NCI-H1048 (cell line): ENCODE data around the gene MRPS18B.
A peak's percentile ranks its signal among the peaks of the same experiment; 100 is the strongest.

ENCODE experiments used
- DNase-seq: peaks from one replicate; lab custom pipeline; 2025; lab: John Stamatoyannopoulos, UW

MRPS18B gene

DNA sequence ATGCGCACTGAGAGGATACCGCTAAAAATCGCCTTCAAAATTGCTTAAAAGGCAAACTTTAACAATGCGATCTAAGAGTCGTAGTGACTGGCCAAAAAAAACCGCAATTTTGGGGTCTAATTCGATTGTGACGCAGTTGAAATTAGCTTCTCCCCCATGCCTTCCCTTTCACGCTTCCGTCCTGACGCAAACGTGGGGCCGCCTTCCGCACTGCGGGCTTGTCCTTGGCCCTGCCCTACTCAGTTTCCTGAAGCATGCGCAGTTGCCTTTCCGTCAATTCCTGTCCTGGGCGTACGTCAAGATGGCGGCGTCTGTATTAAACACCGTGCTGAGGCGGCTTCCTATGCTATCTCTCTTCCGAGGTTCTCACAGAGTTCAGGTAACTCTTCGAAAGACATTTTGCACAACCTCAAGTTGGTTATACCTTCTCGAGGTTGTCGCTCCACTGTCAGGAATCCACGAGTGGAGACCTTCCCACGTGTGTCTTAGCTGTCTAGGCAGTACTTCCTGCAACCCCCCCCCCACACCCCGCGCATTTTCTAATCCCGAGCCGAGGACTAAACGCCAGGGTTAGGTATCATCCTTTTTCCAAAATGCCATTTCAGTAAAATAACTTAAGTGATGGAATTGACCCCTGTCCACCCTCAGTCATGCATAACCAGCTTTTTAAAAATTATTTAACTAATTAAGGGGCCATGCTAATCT lies at the start of gene MRPS18B:
MRPS18B (plus strand) TSS at position 276 of the 705 bp plus-strand sequence; CDS start at position 302, 26 bp downstream.
- peak; percentile 92 for DNase-seq

DNA sequence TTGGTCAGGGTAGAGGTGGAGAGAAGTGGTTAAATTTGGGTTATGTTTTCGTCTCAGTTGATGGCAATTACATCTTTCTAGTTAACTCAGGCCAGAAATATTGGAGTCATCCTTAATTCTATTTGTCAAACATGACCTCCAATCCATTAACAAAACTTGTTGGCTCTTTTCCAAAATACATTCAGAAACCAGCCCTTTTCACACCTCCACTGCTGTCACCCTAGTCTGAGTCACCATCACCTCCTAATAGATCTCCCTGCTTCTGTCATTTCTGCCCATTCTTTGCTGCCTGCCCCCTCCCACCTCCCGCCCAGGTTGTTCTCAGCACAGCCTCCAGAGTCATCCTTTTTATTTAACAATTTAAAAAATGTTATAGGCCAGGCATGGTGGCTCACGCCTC lies 49.4 kb upstream of the MRPS18B start:
- DNase-seq: no peak

DNA sequence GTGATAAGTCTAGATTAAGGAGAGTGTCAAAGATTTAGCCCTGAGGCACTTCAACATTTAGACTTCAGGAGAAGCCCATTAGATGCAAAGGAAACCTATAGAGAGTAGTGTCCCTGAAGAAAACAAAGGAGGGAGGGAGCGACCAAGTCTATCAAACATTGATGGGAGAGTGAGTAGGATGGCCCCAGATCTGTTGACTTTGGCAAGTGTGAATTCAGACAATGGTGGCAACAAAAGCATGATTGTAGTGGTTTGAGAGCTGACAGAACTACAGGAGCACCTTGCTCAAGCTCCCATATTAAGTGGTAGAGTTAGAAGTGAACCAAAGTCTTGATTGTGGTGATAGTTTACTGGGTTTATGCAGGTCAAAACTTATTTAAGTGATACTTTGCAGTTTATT lies 47.4 kb upstream of the MRPS18B start:
- no peak for DNase-seq

DNA sequence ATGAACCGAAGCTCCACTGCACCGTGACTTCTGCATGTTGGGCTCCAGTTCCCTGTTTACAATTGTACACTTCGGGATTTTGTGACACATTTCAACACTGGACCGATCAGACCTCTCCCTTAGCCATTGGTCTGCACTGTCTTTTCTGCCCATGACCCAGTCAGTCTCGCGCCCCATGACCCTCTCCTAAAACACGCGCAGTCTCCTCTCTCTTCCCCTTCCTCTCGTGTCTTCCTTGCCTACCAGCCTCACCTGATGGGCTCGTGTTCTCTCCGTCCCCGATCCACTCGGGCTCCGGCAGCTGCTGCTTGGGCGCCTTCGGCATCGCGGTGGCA lies 46.9 kb upstream of the MRPS18B start:
- no peak for DNase-seq

DNA sequence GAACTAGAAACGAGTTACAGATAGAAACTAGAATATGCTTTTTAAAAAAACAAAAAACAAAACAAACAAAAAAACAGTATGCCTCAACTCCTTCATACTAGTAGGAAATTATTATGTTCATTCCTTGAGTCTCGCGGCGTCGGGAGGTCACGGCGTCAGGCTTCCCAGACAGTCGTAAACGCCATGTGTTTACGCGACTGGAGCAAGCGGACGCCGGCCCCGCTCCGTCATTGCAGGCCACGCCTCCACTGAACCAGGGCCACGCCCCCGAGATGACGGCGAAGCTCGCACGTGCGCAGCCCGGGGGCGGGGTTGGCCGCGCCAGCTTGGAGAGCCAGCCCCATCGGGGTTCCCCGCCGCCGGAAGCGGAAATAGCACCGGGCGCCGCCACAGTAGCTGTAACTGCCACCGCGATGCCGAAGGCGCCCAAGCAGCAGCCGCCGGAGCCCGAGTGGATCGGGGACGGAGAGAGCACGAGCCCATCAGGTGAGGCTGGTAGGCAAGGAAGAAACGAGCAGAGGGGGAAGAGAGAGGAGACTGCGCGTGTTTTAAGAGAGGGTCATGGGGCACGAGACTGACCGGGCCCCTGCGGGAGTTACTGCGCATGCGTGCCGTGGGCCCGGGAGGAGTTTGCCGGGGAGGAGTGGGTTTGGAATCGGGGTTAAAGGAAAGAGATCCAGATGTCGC lies 46.4 kb upstream of the MRPS18B start, which contains the start of gene ABCF1:
ABCF1 (plus strand) TSS at position 368 of the 687 bp plus-strand sequence; CDS start at position 414, 46 bp downstream.
- peak; percentile 96 for DNase-seq

DNA sequence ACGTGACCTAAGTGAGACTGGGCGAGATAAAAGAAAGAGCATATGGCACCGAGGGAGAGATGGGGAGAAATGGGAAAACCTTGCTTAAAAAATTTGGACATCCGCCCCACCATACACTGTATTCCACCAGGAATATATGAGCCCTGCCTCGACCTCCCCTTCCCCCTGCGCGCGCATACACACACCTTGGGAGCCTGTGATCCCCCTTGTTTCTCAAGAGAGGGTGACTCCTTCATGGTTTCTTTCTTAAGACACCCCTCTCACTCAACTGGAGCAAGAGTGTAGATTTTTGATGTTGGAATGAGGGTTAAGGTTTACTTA lies 45.9 kb upstream of the MRPS18B start:
- no peak for DNase-seq

DNA sequence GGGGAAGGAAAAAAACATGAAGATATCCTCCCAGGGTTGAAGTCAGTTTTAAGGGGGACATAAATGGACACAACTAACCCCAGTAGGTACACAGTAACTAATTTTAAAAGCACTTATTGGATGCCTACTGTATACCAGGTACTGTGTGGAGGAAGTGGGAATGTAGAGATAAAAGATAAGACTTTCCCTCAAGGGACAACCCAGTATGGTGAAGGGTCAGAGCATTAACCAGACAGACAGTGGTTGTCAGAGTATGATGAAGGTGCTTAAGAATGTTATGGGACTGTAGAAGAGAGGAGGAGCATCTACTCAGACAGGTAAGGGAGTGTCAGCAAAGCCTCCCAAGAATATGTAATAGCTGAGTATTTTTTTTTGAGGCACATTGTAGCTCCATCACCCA lies 45.5 kb upstream of the MRPS18B start:
- DNase-seq: no peak

DNA sequence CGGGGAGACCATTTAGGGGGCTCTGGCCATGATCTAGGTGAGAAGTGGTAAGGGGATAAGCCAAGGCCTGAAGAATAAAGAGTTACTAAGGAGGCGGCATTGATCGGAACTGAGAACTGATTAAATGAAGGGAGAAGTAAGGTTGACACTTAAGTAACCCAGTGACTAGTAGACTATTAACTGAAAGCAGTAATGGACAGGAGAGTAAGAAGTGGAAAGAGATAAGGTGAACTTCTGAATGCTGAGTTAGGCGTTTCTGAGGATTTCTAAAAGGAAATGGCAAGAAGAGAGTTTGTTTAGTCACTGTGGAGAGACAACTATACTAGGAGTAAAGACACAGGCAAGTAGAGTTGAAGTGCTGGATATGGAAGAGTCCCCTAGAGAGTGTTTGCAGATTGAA lies 44.5 kb upstream of the MRPS18B start:
- DNase-seq: no peak

DNA sequence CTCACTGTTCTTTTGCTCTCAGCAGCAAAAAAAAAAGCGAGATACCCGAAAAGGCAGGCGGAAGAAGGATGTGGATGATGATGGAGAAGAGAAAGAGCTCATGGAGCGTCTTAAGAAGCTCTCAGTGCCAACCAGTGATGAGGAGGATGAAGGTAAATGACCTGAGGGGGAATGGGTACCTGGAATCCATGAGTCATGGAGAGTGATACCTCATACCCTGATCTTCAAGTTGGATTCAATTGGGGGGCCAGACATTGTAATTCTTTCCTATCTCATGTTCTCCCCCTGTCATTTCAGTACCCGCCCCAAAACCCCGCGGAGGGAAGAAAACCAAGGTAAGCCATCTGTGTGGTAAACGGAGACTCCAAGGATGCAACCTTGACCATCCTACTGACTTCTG lies 39.6 kb upstream of the MRPS18B start:
- DNase-seq: no peak

DNA sequence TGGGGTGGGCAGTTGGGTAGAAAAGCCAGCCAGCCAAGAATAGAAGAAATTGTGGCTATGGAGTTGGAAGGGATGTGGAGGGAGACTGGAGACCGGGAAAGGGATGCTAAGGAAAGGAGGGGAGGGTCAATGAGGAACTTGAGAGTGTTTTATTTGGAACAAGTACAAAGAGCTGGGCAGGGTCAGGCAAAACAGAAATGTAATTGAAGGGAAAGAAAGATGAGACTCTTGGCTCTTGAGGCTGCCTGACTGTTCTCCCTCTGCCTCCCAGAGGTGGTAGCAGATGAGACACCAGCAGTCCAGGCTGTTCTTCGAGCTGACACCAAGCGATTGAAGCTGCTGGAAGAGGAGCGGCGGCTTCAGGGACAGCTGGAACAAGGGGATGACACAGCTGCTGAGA lies 33.7 kb upstream of the MRPS18B start:
- DNase-seq: no peak

DNA sequence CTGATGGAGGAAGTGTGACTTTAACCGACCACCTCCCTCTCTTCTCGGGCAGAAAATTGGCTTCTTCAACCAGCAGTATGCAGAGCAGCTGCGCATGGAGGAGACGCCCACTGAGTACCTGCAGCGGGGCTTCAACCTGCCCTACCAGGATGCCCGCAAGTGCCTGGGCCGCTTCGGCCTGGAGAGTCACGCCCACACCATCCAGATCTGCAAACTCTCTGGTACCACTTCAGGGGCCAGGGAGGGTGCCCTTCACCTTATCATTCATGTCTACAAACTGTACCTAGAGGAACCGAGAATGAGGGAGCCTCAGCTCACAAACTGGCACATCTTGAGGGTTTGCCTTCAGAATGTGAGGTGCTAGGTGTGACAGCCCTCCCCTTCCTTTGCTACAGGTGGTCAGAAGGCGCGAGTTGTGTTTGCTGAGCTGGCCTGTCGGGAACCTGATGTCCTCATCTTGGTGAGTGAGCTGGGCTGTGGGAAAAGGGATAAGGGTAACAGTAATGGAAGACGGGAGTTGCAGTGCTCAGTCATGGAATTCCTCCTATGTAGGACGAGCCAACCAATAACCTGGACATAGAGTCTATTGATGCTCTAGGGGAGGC lies 27.8 kb upstream of the MRPS18B start:
- DNase-seq: no peak

DNA sequence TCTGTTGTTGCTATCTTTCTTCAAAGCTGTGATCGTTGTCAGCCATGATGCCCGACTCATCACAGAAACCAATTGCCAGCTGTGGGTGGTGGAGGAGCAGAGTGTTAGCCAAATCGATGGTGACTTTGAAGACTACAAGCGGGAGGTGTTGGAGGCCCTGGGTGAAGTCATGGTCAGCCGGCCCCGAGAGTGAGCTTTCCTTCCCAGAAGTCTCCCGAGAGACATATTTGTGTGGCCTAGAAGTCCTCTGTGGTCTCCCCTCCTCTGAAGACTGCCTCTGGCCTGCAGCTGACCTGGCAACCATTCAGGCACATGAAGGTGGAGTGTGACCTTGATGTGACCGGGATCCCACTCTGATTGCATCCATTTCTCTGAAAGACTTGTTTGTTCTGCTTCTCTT lies 27.1 kb upstream of the MRPS18B start:
- DNase-seq: no peak

DNA sequence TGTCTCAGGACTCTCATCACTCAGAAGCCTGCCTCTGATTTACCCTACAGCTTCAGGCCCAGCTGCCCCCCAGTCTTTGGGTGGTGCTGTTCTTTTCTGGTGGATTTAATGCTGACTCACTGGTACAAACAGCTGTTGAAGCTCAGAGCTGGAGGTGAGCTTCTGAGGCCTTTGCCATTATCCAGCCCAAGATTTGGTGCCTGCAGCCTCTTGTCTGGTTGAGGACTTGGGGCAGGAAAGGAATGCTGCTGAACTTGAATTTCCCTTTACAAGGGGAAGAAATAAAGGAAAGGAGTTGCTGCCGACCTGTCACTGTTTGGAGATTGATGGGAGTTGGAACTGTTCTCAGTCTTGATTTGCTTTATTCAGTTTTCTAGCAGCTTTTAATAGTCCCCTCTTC lies 26.6 kb upstream of the MRPS18B start:
- DNase-seq: no peak

DNA sequence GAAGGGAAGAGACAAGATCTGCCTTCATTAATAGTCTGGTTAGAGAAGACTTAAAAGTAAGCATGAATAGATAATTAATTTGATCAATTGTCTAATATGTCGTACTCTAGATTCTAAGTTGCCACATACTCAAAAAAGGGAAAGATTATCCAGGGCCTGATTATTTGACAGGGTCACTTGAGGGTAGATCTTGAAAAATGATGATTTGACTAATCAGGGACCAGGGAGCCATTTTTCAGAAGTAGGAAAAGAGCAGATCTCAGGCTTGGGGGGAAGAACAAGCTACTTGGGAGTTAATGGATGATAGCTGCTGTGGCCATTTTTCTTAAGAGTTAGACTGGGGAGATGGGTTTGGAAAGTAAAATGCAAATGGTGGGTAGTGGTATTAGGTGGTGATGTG lies 25.4 kb upstream of the MRPS18B start:
- DNase-seq: no peak

DNA sequence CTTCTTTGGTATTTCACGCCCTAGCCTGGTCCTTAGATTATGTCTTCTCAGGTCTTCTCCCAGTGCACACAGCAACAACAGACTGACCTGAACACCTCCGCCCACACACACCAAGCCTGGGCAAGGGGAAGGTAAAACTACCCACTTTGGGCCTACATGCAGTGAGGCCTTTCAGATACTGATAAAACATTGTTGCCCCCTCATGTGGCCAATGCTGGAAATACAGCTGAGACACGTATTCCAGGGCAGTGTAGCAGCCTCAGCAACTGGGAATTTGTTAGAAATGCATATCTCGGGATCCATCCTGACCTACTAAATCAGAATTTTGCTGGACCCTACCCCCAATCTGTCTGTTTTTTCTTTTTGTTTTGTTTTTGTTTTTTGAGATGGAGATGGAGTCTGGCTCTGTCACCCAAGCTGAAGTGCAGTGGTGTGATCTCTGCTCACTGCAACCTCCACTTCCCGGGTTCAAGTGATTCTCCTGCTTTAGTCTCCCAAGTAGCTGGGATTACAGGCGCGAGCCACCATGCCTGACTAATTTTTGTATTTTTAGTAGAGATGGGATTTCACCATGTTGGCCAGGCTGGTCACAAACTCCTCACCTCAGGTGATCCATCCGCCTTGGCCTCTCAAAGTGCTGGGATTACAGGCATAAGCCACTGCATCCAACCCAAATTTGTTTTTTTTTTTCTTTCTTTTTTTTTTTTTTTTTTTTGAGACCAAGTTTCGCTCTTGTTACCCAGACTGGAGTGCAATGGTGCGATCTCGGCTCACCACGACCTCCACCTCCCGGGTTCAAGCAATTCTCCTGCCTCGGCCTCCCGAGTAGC lies 20.1 kb upstream of the MRPS18B start:
- DNase-seq: peak; percentile 38

DNA sequence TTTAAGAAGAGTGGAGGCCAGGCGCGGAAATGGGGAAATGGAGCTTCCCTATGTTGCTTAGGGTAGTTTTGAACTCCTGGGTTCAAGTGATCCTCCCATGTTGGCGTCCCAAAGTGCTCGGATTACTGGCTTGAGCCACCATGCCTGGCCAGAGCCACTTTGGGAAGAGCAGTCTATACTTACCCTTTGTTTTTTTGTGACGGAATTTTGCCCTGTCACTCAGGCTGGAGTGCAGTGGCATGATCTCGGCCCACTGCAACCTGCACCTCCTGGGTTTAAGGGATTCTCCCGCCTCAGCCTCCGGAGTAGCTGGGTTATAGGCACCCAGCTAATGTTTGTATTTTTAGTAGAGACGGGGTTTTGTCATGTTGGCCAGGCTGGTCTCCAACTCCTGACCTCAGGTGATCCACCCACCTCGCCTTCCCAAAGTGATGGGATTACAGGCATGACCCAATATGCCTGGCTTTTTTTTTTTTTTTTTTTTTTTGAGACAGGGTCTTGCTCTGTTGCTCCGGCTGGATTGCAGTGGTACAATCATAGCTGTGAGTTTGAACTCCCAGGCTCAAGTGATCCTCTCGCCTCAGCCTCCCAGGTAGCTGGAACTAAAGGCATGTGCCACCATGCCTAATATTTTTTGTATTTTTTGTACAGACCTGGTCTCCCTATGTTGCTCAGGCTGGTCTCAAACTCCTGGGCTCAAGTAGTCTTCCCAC lies 18.6 kb upstream of the MRPS18B start:
- no peak for DNase-seq

DNA sequence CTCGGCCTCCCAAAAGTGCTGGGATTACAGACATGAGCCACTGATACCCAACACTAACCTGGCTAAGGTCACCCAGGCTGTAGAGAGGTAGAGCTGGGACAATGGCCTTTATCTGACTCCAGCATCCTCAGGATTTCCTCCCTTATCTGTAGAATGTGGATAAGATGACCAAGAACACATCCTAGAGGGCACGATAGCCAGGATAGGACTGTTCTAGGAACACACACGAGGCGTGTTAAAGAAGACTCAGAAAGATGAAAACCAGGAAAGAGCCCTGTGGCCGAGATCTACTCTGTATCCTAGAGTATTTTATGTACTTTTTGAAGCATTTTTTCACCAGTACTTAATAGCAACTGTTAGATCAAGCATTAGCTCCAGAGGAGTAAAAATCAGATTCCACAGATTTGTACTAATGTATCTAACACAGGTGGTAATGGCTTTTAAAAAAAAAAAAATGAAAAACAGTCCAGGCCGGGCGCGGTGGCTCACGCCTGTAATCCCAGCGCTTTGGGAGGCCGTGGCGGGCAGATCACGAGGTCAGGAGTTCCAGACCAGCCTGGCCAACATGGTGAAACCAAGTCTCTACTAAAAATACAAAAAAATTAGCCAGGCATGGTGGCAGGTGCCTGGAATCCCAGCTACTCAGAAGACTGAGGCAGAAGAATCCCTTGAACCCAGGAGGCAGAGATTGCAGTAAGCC lies 17.9 kb upstream of the MRPS18B start:
- no peak for DNase-seq

DNA sequence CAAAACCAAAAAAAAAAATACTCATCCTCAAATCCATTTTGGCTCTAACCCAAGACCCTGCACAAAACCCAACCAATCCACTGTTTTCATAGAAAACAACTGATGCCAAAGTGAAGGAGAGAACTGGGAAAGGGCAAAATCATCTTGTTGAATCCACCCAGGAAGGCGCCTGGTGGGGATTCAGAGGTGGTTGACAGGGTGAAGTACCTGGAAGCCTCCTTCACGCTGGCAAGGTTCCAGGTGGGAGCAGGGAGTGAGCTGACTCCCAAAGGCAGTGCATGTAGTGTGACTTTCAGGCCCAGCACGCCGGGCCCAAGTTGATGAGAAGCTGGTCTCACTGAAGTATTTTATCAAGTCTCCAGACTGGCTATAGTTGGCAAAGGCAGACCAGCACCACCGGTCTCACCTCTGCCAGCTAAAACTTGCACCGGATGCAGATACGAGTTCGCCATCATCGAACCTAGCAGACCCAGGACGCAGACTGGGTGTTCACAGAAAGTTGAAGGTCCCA lies 17.1 kb upstream of the MRPS18B start:
- no peak for DNase-seq

DNA sequence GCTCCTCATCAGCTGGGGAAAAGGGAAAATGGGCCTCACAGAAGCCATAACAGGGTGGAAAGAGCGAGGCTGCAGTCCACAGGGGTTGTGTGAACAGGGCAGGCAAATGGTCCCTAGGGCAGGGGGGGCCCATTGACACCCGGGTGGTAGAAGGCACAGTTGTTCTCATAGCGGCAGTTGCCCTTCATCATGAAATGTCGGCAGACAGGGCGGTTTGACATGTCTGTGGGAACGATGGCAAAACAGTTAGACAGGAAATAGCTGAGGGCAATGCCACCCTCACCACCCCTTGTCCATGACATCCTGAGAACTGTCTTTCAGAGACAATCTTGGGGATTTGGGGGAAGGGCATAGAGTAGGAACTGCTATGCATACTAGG lies 16.2 kb upstream of the MRPS18B start:
- no peak for DNase-seq

DNA sequence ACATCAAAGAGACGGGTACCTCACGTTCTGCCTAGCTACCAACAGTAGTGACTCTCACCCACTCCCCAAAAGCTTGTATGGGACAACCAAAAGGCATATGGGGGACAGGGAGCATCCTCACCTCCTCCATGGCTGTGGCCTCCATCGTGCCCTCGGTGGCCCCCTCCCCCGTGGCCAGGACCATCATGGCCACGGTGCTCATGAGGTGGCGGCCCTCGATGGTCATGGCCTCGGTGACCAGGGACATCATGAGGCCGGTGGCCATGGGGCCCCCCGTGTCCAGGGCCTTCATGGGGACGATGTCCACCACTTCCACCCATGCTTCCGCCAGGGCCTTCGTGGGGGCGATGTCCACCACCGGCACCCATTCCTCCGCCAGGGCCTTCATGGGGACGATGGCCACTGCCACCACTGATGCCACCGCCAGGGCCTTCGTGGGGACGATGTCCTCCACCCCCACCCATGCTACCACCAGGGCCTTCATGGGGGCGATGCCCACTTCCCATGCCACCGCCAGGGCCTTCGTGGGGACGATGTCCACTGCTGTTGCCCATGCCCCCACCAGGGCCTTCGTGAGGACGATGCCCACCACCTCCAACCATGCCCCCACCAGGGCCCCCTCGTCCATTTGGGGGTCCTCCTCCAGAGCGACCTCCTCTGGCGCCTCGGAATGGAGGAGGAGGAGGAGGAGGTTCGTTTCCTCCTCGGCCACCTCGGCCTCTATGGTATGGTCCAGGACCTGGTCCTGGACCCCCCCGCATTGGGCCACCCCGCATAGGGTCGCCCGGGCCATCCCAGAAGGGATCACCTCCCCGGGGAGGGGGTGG lies 15.6 kb upstream of the MRPS18B start:
- no peak for DNase-seq
